Cardiac muscle cell (in vitro differentiated cells and primary cell): ENCODE measurements around the gene TIGD1. TPM values are rescaled to one million over a fixed set of nuclear protein-coding genes. Genes with fewer than 3 reads are reported as not detected.

Source experiments
- DNase-seq, 2 donors: peaks; one replicate each; pipeline versions ENCODE4 v3.0.0 to v3.0.0-alpha.2; 2010 to 2017; ENCODE audit warnings: low read depth in 1 of 2, low spot score in 1 of 2
- H3K27ac ChIP-seq: fragments of 200-600 bp; sonication (generic); 2 replicates; pipeline ENCODE4 v1.5.1; 2016
- H3K27me3 ChIP-seq: fragments of 200-600 bp; sonication (generic); 2 replicates; pipeline ENCODE4 v1.6.0; 2016; ENCODE audit warnings: control low read depth
- H3K36me3 ChIP-seq: fragments of 200-600 bp; sonication (generic); 2 replicates; pipeline ENCODE4 v1.5.1; 2016; ENCODE audit warnings: control low read depth
- H3K4me1 ChIP-seq: fragments of 200-600 bp; sonication (generic); 2 replicates; pipeline ENCODE4 v1.8.1; 2017; ENCODE audit warnings: low read depth, mild to moderate bottlenecking, mixed run types
- H3K4me3 ChIP-seq: fragments of 200-600 bp; sonication (generic); 2 replicates; pipeline ENCODE4 v1.5.1; 2016; ENCODE audit warnings: mild to moderate bottlenecking
- H3K9me3 ChIP-seq: fragments of 200-600 bp; sonication (generic); 2 replicates; pipeline ENCODE4 v1.5.1; 2017; ENCODE audit warnings: low read depth, mild to moderate bottlenecking, control low read depth
- polyA plus RNA-seq: library from polyadenylated mRNA; unstranded; fragments of >200 nt; fragmentation: Nextera tagmentation; extraction: Ambion mirVana; gene quantifications from 2 replicates; pipeline ENCODE4 v1.2.1, GENCODE V29; 2016
- total RNA-seq: library from RNA; depleted of rRNA; stranded (reverse); fragments of >200 nt; gene quantifications from 2 replicates; pipeline ENCODE4 v1.2.3, GENCODE V29; 2016
- TF ChIP-seq, protein P1 (sequence below): IDR thresholded peaks from 2 replicates; pipeline ENCODE4 v1.5.1; 2012; ENCODE audit warnings: low read depth, mild to moderate bottlenecking, low read length

TIGD1 gene
- total and polyA plus RNA-seq, 2 experiments from 2014 or later = 10.6 to 12.5 TPM

DNA sequence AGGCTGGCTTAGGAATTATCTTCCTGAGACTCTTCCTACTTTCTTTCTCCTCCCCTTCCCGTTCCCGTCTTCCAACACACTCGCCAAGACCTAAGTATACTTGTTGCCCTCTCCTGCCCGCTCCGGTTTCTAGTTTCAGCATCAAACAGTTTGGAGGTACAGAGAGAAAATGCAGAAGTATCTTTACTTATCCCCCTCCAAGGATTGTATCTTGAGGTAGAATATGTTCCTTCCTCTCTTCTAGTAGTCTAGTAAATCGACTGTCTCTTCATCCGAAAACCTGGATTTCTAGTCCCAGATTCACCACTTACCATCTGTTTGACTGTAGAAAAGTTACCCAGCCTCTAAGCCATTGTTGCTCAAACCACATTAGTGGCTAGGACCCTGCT, 887 bp upstream of the TIGD1 start:
- TF ChIP-seq, protein P1, sequence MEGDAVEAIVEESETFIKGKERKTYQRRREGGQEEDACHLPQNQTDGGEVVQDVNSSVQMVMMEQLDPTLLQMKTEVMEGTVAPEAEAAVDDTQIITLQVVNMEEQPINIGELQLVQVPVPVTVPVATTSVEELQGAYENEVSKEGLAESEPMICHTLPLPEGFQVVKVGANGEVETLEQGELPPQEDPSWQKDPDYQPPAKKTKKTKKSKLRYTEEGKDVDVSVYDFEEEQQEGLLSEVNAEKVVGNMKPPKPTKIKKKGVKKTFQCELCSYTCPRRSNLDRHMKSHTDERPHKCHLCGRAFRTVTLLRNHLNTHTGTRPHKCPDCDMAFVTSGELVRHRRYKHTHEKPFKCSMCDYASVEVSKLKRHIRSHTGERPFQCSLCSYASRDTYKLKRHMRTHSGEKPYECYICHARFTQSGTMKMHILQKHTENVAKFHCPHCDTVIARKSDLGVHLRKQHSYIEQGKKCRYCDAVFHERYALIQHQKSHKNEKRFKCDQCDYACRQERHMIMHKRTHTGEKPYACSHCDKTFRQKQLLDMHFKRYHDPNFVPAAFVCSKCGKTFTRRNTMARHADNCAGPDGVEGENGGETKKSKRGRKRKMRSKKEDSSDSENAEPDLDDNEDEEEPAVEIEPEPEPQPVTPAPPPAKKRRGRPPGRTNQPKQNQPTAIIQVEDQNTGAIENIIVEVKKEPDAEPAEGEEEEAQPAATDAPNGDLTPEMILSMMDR = no peak
- no peak for DNase-seq
- H3K4me1 ChIP-seq = peaks cover 3% of the 10 kb centered on the region
- peak overlapping the region; percentile 40 for H3K4me3 ChIP-seq
- no peaks in the 10 kb centered on the region for H3K36me3 ChIP-seq
- H3K9me3 ChIP-seq = no peaks in the 10 kb centered on the region
- H3K27ac ChIP-seq = peak overlapping the region; percentile 94
- no peaks in the 10 kb centered on the region for H3K27me3 ChIP-seq

DNA sequence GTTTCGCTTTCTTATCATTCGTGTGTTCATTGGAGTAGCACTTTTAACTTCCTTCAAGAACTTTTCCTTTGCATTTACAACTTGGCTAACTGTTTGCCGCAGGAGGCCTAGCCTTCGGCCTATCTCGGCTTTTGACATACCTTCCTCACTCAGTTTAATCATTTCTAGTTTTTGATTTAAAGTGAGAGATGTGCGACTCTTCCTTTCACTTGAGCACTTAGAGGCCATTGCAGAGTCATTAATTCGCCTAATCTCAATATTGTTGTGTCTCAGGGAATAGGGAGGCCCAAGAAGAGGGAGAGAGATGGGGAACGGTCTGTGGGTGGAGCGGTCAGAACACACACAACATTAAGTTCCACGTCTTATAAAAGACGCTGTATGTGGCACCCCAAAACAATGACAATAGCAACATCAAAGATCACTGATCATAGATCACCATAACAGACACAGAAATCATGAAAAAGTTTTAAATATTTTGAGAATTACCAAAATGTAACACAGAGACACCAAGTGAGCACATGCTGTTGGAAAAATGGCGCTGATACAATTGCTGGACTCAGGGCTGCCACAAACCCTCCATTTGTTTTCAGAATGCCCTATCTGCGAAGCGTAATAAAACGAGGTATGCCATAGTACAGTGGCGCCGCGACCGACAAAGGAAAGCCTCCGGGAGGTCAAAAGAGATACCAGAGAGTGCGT, 553 bp downstream of the TIGD1 start:
- Histone ChIP-seq H3K4me1 (peaks cover 3% of the 10 kb centered on the region), H3K36me3 (no peaks in the 10 kb centered on the region), H3K27ac (peak overlapping the region; percentile 94), H3K27me3 (no peaks in the 10 kb centered on the region), H3K4me3 (peak overlapping the region; percentile 40), H3K9me3 (no peaks in the 10 kb centered on the region)
- no peak for DNase-seq
- TF ChIP-seq, protein P1 = no peak

DNA sequence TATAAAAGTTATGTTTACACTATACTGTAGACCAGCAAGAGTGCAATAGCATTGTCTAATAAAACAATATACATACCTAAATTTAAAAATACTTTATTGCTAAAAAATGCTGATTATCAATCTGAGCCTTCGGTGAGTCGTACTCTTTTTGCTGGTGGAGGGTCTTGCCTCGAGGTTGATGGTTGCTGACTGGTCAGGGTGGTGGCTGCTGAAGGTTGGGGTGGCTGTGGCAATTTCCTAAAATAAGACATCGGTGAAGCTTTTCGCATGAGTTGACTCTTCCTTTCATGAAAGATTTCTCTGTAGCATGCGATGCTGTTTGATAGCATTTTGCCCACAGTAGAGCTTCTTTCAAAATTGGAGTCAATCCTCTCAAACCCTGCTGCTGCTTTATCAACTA, 2.4 kb downstream of the TIGD1 start:
- no peaks in the 10 kb centered on the region for H3K27me3 ChIP-seq

DNA sequence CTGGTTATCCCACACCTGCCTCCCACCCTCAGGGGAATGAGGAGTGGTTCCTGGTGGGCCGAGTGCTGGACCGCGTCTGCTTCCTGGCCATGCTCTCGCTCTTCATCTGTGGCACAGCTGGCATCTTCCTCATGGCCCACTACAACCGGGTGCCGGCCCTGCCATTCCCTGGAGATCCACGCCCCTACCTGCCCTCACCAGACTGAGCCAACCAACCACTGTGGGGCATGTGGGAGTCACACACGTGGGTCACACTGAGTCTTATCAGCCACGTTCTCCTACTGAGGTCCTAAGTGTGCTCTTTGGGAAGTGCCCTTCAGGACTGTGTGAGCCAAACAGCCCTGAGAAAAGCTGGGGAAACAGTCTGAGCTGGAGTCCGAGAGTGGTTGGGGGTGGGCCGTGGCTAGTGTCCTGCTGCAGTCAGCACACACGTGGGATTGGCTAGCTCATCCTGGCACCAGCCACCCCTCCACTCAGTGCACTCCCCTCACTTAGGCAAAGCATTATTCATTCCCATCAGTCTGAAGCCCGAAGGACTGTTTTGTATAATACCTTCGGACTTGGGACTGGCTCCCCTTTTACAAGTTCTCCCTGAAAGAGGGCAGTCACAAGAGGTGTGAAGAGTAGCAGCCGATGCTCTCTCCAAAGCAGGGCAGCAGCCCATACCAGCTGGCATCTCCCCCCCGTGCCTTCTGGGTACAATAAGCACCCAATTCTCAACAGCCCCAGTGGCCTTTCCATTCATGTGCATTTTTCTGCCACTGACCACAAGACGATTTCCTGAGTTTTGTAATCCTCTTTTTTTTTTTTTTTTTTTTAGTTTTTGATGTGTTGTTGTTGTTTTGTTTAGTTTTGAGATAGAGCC, 4.6 kb downstream of the TIGD1 start:
- no peaks in the 10 kb centered on the region for H3K9me3 ChIP-seq
- H3K4me1 ChIP-seq = peaks cover 5% of the 10 kb centered on the region
- H3K27me3 ChIP-seq = no peaks in the 10 kb centered on the region
- H3K27ac ChIP-seq = no peak overlapping the region
- DNase-seq = no peak
- H3K36me3 ChIP-seq = no peaks in the 10 kb centered on the region
- TF ChIP-seq, protein P1 = no peak
- H3K4me3 ChIP-seq = no peak overlapping the region

More for the DNA sequence above, 2.4 kb downstream of the TIGD1 start:
- DNase-seq = no peak
- TF ChIP-seq, protein P1 = no peak
- no peaks in the 10 kb centered on the region for H3K9me3 ChIP-seq
- H3K27ac ChIP-seq = no peak overlapping the region
- H3K4me1 ChIP-seq = peaks cover 3% of the 10 kb centered on the region
- H3K4me3 ChIP-seq = no peak overlapping the region
- H3K36me3 ChIP-seq = no peaks in the 10 kb centered on the region

DNA sequence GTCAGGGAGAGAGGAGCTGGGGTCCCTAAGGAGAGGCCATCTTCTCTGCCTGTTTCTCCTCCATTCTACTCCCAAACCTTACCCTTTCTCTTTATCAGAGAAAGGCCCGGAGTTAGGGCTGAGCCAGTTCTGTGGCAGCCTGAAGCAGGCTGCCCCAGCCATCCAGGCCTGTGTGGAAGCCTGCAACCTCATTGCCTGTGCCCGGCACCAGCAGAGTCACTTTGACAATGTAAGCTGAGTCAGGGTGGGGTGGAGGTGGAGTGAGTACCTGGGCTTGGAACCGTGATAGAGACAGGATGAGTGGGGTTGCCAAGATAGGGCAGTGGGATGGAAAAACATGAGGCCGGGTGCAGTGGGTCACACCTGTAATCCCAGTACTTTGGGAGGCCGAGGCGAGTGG, 5.7 kb downstream of the TIGD1 start:
- H3K4me1 ChIP-seq = peaks cover 9% of the 10 kb centered on the region
- H3K9me3 ChIP-seq = no peaks in the 10 kb centered on the region
- no peak overlapping the region for H3K4me3 ChIP-seq
- H3K36me3 ChIP-seq = no peaks in the 10 kb centered on the region
- H3K27me3 ChIP-seq = no peaks in the 10 kb centered on the region
- TF ChIP-seq, protein P1 = no peak
- no peak overlapping the region for H3K27ac ChIP-seq
- DNase-seq = no peak
